Measurements from ENCODE around the gene SRC.
"Not testable (repeated sequence)": the region's sequence is repeated elsewhere in the genome, so short reads cannot be mapped to it uniquely, and the experiment has no call there.

Gene SRC

GRCh38 chr20:37337208-37337991 is 8.5 kb upstream of the SRC start:
- no peak for TF ChIP-seq CTCF (IDR thresholded peaks at IDR 0.05; ENCODE audit: insufficient read depth, low read length)
- no peak for TF ChIP-seq POLR2AphosphoS5 (IDR thresholded peaks at IDR 0.05; ENCODE audit: low read depth)
- no peak for DNase-seq (ENCODE audit: low read depth in 1 of 2, low spot score in 1 of 2)
- Histone ChIP-seq H3K4me3 (replicated peaks; ENCODE audit: insufficient read depth, low read length) (no peak overlapping the region), H3K27me3 (ENCODE audit: insufficient read depth, poor library complexity, severe bottlenecking) (no peaks in the 10 kb centered on the region), H3K27ac (replicated peaks) (no peak overlapping the region)

GRCh38 chr20:37338380-37338779 is 7.6 kb upstream of the SRC start:
- H3K4me3 ChIP-seq (replicated peaks; ENCODE audit: insufficient read depth, low read length); H3K27me3 ChIP-seq (ENCODE audit: insufficient read depth, poor library complexity, severe bottlenecking); H3K27ac ChIP-seq (replicated peaks): not testable (repeated sequence)

GRCh38 chr20:37339208-37339607 is 6.7 kb upstream of the SRC start:
- Histone ChIP-seq H3K27ac (replicated peaks) (no peak overlapping the region), H3K27me3 (ENCODE audit: insufficient read depth, poor library complexity, severe bottlenecking) (no peaks in the 10 kb centered on the region), H3K4me3 (replicated peaks; ENCODE audit: insufficient read depth, low read length) (no peak overlapping the region)
- DNase-seq (ENCODE audit: low read depth in 1 of 2, low spot score in 1 of 2): no peak
- no peak for TF ChIP-seq SPI1 (IDR thresholded peaks at IDR 0.05; ENCODE audit: borderline replicate concordance, low read depth)
- TF ChIP-seq CTCF (IDR thresholded peaks at IDR 0.05; ENCODE audit: insufficient read depth, low read length): no peak
- TF ChIP-seq GABPA (IDR thresholded peaks at IDR 0.05; ENCODE audit: low read depth): no peak
- TF ChIP-seq POLR2AphosphoS5 (IDR thresholded peaks at IDR 0.05; ENCODE audit: low read depth): no peak
- no peak for TF ChIP-seq REST (IDR thresholded peaks at IDR 0.05; ENCODE audit: insufficient replicate concordance, low read depth)

More at GRCh38 chr20:37338380-37338779, 7.6 kb upstream of the SRC start:
- DNase-seq (ENCODE audit: low read depth in 1 of 2, low spot score in 1 of 2): not testable (repeated sequence)

- not testable (repeated sequence) for H3K27me3 ChIP-seq (ENCODE audit: insufficient read depth, poor library complexity, severe bottlenecking); H3K4me3 ChIP-seq (replicated peaks; ENCODE audit: insufficient read depth, low read length); DNase-seq (ENCODE audit: low read depth in 1 of 2, low spot score in 1 of 2)
Measured at GRCh38 chr20:37339764-37340109, 6.2 kb upstream of the SRC start.

GRCh38 chr20:37340998-37341397 is 4.9 kb upstream of the SRC start:
- Histone ChIP-seq H3K27me3 (ENCODE audit: insufficient read depth, poor library complexity, severe bottlenecking) (no peaks in the 10 kb centered on the region), H3K27ac (replicated peaks) (no peak overlapping the region), H3K4me3 (replicated peaks; ENCODE audit: insufficient read depth, low read length) (no peak overlapping the region)
- DNase-seq (ENCODE audit: low read depth in 1 of 2, low spot score in 1 of 2): no peak
- no peak for TF ChIP-seq GABPA (IDR thresholded peaks at IDR 0.05; ENCODE audit: low read depth)
- TF ChIP-seq REST (IDR thresholded peaks at IDR 0.05; ENCODE audit: insufficient replicate concordance, low read depth): no peak
- no peak for TF ChIP-seq POLR2AphosphoS5 (IDR thresholded peaks at IDR 0.05; ENCODE audit: low read depth)
- no peak for TF ChIP-seq CTCF (IDR thresholded peaks at IDR 0.05; ENCODE audit: insufficient read depth, low read length)
- TF ChIP-seq SPI1 (IDR thresholded peaks at IDR 0.05; ENCODE audit: borderline replicate concordance, low read depth): no peak

More at GRCh38 chr20:37339764-37340109, 6.2 kb upstream of the SRC start:
- not testable (repeated sequence) for H3K27ac ChIP-seq (replicated peaks)

Measured in HL-60 (cell line).